ENCODE data around the gene KIF21A. TPM values are rescaled to one million over a fixed set of nuclear protein-coding genes. Genes with fewer than 3 reads are reported as not detected.

Gene KIF21A
- total RNA-seq, 1 donor from 2014 or later: 24.4 TPM

DNA sequence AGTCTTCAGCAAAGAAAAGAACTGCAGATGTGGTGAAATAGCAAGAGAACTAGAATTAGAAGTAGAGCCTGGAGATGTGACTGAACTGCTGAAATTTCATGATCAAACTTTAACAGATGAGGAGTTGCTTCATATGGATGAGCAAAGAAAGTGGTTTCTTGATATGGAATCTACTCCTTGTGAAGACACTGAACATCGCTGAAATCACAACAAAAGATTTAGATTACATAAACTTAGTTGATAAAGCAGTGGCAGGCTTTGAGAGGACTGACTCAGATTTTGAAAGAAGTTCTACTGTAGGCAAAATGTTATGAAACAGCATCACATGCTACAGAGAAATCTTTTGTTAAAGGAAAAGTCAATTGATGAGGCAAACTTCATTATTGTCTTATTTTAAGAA lies 175.0 kb downstream of the KIF21A start:
- no peaks in the 10 kb centered on the region for H3K4me1 Mint-ChIP-seq
- no peak overlapping the region for H3K27ac Mint-ChIP-seq
- no peak for DNase-seq (ENCODE audit: low spot score in 2 of 2, unreplicated experiment in 2 of 2)
- H3K36me3 Mint-ChIP-seq: no peaks in the 10 kb centered on the region
- no peak overlapping the region for H3K4me3 Mint-ChIP-seq
- peaks cover under 1% of the 10 kb centered on the region for H3K9me3 Mint-ChIP-seq
- TF ChIP-seq, protein P1, sequence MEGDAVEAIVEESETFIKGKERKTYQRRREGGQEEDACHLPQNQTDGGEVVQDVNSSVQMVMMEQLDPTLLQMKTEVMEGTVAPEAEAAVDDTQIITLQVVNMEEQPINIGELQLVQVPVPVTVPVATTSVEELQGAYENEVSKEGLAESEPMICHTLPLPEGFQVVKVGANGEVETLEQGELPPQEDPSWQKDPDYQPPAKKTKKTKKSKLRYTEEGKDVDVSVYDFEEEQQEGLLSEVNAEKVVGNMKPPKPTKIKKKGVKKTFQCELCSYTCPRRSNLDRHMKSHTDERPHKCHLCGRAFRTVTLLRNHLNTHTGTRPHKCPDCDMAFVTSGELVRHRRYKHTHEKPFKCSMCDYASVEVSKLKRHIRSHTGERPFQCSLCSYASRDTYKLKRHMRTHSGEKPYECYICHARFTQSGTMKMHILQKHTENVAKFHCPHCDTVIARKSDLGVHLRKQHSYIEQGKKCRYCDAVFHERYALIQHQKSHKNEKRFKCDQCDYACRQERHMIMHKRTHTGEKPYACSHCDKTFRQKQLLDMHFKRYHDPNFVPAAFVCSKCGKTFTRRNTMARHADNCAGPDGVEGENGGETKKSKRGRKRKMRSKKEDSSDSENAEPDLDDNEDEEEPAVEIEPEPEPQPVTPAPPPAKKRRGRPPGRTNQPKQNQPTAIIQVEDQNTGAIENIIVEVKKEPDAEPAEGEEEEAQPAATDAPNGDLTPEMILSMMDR (IDR thresholded peaks at IDR 0.05; ENCODE audit: unreplicated experiment): no peak
- peaks cover 3% of the 10 kb centered on the region for H3K27me3 Mint-ChIP-seq (ENCODE audit: low read depth)

DNA sequence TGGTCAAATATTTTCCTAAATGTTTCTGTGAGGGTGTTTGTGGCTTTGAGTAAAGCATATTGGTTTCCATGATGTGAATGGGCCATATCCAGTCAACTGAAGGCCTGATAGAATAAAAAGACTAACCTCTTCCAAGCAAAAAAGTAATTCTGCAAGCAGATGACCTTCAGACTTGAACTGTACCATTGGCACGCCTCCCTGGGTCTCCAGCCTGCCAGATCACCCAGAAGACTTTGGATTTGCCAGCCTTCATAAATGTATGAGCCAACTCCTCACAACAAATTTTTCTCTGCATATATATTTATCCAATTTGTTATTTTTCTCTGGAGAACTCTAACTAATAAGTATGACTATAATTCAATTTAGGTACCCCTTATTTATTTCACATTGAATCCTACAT lies 190.3 kb downstream of the KIF21A start:
- Mint-ChIP-seq H3K27ac (no peak overlapping the region), H3K4me3 (no peak overlapping the region), H3K36me3 (no peaks in the 10 kb centered on the region), H3K4me1 (no peaks in the 10 kb centered on the region), H3K9me3 (peaks cover 10% of the 10 kb centered on the region), H3K27me3 (ENCODE audit: low read depth) (no peaks in the 10 kb centered on the region)
- TF ChIP-seq, protein P1 (IDR thresholded peaks at IDR 0.05; ENCODE audit: unreplicated experiment): no peak
- no peak for DNase-seq (ENCODE audit: low spot score in 2 of 2, unreplicated experiment in 2 of 2)

Other genes starting within 250 kb of the KIF21A start
- gene ABCD2, start 176.7 kb upstream of the KIF21A start, total RNA-seq: 0.29 to 0.41 TPM (median 0.34 TPM) in 3 replicates

Data from mesothelial cell of epicardium (in vitro differentiated cells).